COLO668 (cell line): ENCODE results near the gene NAT10.

Experiments
- DNase-seq: peaks from one replicate; lab custom pipeline; 2025; ENCODE audit not compliant: unreplicated experiment; lab: John Stamatoyannopoulos, UW

The NAT10 gene

DNA sequence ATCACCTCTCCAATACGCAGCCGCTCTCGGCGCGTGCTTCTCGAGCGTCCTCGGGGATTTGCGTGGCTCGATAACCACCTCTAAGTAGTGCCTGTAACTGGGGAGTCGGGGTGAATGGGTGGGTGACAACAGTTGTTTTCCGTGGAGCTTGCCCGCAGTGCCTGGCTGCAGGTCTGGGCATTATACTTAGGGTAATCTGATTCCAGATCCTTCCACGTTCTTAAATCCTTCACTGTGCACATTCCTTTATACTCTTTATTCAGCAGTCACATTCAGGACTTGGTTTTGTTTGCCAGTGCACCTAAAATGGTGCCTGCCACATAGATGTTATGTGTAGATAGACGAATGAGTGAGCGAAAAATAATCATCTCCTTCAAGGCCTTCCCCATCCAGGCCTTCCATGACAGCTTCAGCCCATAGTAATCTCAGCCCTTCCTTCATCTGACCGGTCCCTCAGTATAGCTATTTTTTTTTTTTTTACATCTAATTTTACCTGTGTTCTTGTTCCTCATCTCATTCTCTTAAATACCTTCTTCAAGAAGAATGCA is 602 bp downstream of the NAT10 start:
- no peak for DNase-seq

DNA sequence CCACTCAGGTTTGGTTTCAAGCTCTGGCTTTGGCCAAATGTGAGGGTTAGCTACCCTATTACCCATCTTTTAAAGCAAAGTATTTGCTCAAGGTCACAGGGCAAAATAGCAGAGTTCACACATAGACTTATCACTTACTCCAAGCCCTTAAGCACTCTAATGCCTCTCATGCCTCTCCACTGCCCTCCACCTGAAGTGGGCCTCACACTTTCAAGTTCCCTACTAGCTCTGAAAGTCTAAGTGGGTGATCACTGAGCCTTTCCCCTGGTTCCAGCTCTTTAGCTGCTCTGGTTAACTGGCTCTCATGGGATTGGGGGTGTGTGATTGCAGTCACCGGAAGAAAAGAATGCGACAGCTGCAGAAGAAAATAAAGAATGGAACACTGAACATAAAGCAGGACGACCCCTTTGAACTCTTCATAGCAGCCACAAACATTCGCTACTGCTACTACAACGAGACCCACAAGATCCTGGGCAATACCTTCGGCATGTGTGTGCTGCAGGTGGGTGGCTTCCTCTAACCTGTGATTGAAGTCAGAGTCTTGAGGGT is 6.4 kb downstream of the NAT10 start:
- no peak for DNase-seq

DNA sequence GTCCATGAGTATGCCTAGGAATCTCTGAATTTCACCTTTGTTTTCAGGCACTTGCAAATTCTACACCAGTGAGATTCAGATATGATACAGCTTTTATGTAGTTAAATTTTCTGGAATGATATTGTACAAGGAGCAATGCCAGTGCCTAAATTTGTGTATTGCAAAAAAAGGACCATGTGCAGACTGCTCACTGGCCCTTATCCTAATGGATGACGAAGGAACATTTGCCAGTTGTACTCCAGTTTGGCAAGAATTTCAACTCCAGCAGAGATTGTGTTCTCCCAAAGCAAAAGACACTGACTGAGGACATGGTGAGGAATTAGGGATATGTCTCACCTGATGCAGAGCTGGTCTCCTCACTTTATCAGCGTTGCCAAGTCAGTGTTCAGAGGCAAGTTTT is 8.6 kb downstream of the NAT10 start:
- DNase-seq, result no peak

DNA sequence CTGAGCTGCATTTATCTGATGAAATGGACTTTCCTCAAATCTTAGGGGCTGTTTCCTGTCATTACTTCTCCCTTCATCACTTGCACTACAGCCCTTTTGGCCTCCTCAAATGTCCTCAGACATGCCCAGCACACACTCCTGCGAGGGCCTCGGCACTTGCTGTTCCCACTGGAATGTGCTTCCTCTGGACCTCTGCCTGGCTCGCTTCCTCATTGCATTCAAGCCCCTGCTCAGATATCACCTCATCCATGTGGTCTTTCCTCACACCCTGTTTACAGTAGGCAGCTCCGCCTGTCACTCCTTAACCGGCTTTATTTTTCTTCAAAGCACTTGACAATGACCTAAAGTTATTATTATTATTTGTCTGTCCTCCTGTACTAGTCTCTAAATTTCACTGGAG is 9.0 kb downstream of the NAT10 start:
- no peak for DNase-seq

DNA sequence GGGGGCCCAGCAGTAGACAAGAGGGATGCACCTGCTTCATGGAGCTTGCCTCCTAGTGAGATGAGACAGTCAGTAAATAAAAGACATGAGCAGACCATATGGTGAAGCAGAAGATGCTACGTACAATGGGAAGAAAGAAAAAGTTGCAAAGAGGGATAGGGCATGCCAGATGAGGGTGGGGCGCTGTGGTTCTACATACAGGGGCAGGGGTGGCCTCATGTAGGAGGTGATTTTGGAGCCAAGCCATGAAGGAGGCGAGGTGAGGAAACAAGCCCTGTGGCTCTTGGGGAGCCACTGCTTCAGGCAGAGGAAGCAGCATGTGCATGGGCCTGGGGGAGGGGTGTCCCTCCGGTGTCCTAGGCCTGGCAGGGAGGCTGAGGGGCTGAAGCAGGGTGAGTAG is 15.2 kb downstream of the NAT10 start:
- no peak for DNase-seq

DNA sequence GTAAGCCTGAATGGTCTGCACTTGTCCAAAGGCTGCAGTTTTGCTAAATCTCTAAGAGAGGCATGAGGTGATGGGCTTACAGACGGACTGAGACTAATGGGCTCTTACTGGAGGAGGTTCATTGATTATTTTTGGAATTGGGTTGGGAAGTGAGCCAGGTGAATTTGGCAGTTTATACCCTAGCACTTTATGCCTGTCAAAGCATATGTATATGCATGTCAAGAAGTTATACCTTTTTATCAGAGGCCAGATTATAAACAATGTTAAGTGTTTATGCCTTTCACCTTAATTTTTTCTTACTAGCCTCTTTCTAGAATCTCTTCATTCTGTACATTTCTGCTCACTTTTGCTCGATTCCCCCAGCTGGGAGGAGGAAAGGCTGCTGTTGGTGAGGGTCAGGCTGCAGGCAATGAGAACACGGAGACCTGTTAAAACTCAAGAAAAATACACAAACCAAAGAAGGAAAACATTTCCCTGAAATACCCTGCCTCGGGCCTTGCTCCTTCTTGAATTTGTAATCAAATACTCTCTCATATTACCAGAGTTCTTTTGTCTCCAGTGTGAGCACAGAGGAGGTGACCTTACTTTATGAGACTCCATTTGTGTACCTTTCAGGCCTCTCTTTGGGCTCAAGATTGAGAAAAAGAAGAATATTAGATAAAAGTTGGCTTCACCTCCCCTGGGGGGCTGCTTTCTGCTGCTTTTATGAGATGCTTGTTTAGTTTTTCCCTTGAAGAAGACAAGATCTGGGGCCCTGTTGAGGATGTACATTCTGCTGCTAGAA is 19.6 kb downstream of the NAT10 start:
- DNase-seq, result no peak

DNA sequence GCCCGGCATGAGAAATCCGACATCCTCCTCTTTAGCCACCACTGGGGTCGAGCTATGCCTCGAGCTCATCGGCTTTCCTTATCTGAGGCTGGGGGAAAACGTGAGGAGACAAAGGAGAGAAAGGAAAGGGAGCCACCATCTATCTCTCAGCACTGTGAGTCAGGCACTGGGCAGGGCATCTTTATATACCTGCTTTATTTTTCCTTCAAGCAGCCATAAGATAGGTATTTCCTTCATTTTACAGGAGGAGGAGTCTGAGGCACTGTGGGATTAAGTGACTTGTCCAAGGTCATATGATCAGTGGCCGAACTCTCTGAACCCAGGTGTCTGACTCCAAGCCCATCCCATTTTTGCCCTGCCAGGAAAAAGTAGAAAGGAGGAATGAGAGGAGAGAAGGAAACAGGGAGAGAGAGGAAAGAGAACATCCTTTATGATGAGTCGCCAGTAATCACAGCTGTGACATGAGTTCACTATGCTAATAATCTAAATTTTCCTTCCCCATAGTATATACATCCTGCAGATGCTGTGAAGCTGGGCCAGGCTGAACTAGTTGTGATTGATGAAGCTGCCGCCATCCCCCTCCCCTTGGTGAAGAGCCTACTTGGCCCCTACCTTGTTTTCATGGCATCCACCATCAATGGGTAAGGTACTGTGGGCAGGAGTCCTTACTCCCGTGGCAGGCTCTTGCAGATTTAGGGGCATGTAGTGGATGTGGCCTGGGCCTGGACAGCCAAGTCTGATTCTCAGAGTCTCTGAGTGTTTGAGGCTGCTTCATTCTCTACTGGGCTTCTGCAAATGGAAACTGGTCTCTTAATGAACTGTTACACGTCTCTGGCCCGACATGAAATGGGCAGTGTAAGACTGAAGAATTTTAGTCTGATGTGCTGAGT is 21.8 kb downstream of the NAT10 start:
- DNase-seq, result no peak

DNA sequence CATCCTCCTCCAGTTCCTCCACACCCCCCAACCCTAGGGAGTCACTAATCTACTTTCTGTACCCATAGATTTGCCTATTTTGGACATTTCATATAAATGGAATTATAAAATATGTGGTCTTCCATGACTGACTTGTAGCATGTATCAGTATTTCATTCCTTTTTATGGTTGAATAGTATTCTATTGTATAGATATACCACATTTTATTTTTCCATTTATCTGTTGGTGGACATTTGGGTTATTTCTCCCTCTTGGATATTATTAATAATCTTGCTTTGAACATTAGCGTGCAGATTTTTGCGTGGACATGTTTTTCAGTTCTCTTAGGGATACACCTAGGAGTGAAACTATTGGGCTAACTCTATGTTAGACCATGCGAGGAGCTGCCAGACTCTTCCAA is 23.4 kb downstream of the NAT10 start:
- no peak for DNase-seq

DNA sequence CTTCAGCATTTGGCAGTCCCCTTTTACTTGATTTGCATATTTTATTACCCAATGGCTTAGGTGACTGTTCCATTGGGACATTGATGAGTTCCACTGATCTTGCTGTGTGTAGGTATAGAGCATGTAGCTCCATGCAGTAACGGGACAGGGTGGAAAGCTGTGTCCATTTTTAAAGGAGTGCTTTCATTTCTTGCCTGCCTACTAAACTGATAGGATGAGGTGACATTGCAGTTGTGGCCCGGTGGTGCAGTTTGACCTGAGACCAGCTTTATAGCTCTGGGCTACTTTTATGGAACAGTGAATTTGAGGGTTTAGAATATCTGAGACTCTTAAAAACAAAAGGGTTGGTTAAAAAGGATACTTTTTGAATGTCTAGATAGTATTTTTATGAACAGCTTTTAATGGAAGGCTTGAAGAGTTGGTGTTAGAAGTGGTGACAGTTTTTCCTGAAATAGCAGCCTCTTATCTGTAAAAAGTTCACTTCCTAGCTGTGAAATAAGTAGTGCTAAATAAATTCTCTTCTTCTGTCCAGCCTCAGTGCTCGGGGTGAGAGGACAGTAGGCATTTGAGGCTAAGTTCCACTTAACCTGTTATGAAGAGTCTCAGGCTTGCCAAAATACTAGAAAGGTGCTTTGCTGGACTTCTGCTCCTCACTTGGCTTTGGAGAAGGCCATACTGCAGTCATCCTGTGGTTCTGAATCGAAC is 27.0 kb downstream of the NAT10 start:
- no peak for DNase-seq

DNA sequence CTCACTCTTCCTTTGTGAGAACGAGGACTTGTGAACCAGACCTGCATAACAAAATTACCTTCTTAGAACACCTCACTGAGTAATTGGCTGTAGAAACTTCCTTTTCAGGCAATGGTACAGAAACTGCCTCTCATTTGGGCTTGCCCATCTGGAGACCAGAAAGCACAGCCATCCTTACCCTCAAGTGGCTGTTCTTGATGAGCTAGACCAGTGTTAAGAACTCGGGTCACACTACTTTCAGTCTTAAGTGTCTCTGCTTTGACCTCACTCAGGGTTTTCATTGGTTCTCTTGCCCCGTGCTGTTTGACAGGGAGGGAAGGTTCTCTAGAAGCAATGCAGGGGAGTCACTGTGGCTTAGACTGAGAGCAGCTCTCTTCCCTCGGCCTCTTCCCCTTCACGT is 29.3 kb downstream of the NAT10 start:
- no peak for DNase-seq

DNA sequence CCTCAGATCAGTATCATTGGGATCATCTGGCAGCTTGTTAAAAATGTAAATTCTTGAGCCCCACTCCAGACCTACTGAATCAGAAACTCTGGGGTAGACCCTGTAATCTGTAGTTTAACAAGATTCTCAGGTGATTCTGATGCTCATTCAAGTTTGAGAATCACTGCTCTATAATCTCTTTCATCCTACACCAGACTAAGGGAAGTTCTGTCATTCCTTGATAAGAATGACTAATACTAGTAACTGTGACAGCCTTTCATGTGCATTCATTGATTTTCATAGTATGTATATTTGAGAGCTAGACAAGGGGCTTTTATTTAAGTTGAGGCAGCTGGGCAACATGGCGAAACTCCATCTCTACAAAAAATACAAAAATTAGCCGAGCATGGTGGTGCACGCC is 30.0 kb downstream of the NAT10 start:
- no peak for DNase-seq

DNA sequence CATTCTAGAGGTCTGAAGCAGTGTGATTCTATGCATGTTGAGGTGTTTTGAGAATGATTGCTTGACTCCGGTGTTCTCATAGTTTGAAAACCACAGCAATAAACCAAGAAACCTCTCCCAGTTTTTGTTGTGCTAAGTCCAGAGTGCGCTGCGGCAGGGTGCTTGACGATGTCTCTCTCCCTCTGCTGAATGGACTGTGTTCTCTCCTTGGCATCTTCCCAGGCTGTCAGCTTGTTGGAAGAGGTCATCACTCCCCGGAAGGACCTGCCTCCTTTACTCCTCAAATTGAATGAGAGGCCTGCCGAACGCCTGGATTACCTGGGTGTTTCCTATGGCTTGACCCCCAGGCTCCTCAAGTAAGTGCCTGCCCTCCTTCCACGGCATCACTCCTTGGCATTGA is 31.0 kb downstream of the NAT10 start:
- no peak for DNase-seq

DNA sequence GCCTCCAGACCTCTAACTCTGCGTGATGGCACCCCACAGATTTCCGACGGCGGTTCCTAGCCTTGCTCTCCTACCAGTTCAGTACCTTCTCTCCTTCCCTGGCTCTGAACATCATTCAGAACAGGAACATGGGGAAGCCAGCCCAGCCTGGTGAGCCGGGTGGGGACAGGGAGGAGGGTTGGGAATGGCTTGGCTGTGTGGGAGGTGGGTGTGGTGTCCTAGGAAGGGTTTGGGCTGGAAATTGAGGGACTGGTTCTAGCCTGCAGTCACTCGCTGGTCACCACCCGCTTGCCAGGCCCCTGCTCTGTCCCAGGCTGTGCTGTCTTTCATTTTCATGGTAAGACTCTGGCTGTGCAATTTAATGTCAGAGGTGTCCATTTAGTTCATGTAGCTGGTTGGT is 33.9 kb downstream of the NAT10 start:
- DNase-seq, result no peak

DNA sequence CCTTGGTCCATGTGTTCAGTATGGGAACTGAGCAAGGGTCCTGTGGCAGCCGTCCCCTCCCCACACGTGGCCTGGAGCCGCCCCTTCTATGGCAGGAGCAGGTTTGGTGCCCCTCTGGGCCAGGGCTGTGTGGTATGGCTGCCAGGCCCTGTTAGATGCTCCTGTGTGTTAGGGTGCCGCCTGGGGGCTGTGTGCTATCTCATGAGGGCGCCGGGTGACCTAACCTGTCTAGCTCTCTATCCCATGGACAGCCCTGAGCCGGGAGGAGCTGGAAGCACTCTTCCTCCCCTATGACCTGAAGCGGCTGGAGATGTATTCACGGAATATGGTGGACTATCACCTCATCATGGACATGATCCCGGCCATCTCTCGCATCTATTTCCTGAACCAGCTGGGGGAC is 34.7 kb downstream of the NAT10 start:
- DNase-seq, result no peak

DNA sequence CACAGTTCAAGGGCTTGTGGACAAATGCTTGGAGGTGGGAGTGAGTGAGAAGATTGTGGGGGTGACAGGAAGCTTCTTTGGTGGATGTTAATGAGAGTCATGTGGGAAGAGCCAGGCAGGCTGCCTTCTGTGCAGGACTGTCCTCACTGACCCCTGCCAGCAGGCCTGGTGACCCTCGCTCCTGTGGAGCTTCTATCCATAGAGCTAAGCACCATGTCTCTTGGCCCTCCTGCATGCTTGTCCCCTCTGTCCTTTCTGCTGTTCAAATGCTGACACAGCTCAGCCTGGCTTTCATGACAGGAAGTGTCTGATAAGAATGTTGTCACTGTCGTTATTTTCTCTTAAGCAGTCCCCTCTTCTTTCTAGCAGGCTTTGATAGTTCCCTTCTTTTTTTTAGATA is 37.6 kb downstream of the NAT10 start:
- no peak for DNase-seq

DNA sequence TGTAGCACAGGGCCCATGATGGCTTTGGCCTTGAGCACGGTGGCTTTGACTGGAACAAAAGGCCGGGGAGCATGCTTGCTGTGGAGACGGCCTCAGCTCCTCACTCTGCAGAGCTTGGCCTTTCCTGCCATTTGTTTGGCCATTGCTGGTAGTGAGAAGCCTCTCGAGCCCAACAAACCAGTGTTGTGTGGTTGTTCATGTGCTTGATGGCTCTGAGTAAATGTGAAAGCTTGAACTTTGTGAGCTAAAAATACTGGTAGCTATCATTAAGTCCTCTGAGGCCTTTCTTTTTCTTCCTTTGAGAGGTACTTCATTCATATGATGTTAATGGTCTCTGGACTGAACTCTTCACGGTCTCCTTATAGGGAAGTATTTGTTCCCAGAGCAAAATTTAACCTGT is 39.6 kb downstream of the NAT10 start:
- no peak for DNase-seq

DNA sequence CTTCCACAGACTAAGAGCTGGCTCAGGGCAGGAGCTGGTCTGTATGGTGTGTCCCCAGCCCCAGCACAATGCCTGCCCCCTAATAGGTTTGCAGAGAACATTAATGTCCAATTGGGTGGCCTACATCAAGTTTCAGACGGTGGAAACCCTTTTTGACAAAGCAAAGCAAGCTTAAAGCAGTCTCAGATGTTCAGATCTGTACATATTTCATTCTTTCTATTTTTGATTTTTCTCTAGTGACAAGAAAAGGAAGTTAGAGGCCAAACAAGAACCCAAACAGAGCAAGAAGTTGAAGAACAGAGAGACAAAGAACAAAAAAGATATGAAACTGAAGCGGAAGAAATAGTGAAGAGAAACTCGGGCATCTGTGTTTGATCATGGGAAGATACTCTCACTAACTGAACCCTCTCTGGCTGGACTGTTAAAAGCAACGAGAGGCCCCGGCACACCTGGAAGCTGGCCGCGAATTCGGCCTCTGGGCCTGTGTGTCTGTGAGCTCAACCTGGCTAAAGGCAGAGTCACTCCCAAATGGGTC is 40.5 kb downstream of the NAT10 start:
- DNase-seq, result no peak

DNA sequence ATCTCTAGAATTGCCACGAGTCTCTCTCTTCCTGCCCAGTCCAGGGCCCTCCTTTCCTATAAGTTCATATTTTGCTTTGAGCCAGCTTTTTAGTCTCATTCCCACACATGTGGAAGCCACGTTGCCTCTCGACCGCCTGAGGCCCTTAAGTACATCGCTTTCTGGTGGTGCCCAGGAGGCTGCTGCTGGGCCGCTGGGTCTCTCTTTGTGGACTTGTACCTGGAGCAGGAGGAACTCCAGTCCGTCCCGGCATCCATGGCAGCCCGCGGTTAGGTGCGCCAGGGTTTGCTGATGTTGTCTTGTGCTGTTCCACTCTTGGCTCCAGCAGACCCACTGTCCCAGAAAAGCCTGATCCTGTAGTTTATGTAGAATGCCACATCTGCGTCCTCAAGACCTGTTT is 41.0 kb downstream of the NAT10 start:
- DNase-seq, result no peak

DNA sequence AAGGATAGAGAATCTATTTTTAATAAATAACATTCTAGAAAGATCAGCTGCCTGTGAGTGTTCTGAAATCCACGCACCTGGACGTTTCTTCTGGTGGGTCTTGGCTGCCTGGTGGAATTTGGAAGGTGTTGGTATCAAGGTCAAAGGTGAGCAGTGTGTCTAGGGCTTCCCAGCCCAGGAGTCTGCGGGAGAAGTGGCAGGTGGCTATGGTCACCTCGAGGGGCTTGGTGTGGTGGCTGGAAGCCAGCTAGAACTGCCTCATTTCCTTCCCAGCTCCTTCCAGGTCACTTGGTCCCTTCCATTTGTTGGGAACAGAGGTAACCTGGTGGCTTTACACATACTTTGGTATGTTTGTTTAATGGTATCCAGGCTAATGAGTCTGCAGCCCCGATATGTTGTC is 41.4 kb downstream of the NAT10 start:
- no peak for DNase-seq

DNA sequence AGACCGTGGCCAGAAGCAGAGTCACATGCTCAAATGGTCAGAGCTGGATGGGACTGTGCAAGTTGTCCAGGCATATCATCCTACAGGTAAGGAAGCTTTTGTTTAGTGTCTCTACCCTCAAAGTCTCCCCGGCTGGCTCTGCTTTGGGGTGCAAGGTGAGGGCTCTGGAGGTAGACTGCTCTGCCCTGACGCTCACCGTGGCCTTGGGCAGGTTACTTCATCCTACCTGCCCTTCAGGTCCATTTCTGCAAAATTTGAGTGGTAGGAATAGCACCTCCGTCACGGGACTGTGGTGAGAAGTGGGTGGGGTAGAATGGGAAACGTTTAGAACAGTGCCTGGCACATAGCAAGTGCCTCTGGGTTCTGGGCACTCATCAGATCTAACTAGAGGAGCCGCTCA is 42.2 kb downstream of the NAT10 start:
- no peak for DNase-seq
